GM12878 (cell line): ENCODE measurements around the gene LDLRAD4. TPM values are rescaled to one million over a fixed set of nuclear protein-coding genes. Genes with fewer than 3 reads are reported as not detected.

ENCODE experiments used
- ASH2L ChIP-seq: fragments of 300-600, 200-600 bp; sonication (generic); IDR thresholded peaks from 2 replicates; pipeline ENCODE4 v1.6.1; 2017; ENCODE audit warnings: low read depth, mild to moderate bottlenecking, borderline replicate concordance
- ATF2 ChIP-seq: IDR thresholded peaks from 2 replicates; pipeline ENCODE4 v1.6.1; 2012; ENCODE audit warnings: low read length, inconsistent platforms
- BACH1 ChIP-seq: fragments of 450-650 bp; IDR thresholded peaks from 2 replicates; pipeline ENCODE4 v1.6.1; 2017; ENCODE audit warnings: mild to moderate bottlenecking, borderline replicate concordance
- ETV6 ChIP-seq, 2 experiments: fragments of 450-650 bp in 1 of 2; IDR thresholded peaks in 1 of 2; conservative IDR thresholded peaks in 1 of 2; 2 replicates each; pipeline ENCODE4 v1.6.1; 2014; ENCODE audit warnings: antibody characterized with exemption in 1 of 2, borderline replicate concordance in 1 of 2, low read depth in 1 of 2, mild to moderate bottlenecking in 1 of 2, moderate library complexity in 1 of 2
- GATAD2B ChIP-seq: fragments of 450-650 bp; conservative IDR thresholded peaks from 2 replicates; pipeline ENCODE4 v1.6.1; 2017; ENCODE audit warnings: low read depth, mild to moderate bottlenecking, moderate library complexity
- IKZF2 ChIP-seq, 2 experiments: fragments of 450-650 bp; IDR thresholded peaks; 2 replicates each; pipeline ENCODE4 v1.6.1; 2017; ENCODE audit warnings: mild to moderate bottlenecking in 2 of 2, moderate library complexity in 2 of 2
- KLF5 ChIP-seq: fragments of 450-650 bp; IDR thresholded peaks from 2 replicates; pipeline ENCODE4 v1.6.1; 2014; ENCODE audit warnings: mild to moderate bottlenecking; ENCODE audit not compliant: partially characterized antibody
- LARP7 ChIP-seq: fragments of 450-650 bp; IDR thresholded peaks from 2 replicates; pipeline ENCODE4 v1.6.1; 2017; ENCODE audit warnings: mild to moderate bottlenecking
- NR2C2 ChIP-seq: IDR thresholded peaks from 2 replicates; pipeline ENCODE4 v1.6.1; 2011; ENCODE audit warnings: borderline replicate concordance, low read depth; ENCODE audit not compliant: control insufficient read depth, insufficient read length
- NR2F1 ChIP-seq: fragments of 450-650 bp; conservative IDR thresholded peaks from 2 replicates; pipeline ENCODE4 v1.6.1; 2017; ENCODE audit warnings: mild to moderate bottlenecking
- POLR2AphosphoS2 ChIP-seq: IDR thresholded peaks from 2 replicates; pipeline ENCODE4 v1.6.1; 2011; ENCODE audit warnings: low read depth, mild to moderate bottlenecking, low read length, improper control_type of control experiment, moderate library complexity
- RAD21 ChIP-seq: IDR thresholded peaks from 2 replicates; pipeline ENCODE4 v1.6.1; 2011; ENCODE audit warnings: mild to moderate bottlenecking, low read depth, low read length, moderate library complexity; ENCODE audit not compliant: insufficient read depth
- TCF3 ChIP-seq: IDR thresholded peaks from 2 replicates; pipeline ENCODE4 v1.6.1; 2012; ENCODE audit warnings: low read depth, mild to moderate bottlenecking, low read length, borderline replicate concordance; ENCODE audit not compliant: insufficient read depth
- TCF7 ChIP-seq: IDR thresholded peaks from 2 replicates; pipeline ENCODE4 v1.6.1; 2014; ENCODE audit warnings: antibody characterized with exemption, borderline replicate concordance
- ZNF274 ChIP-seq: IDR thresholded peaks from one replicate; pipeline ENCODE4 v1.8.0; 2011; ENCODE audit not compliant: insufficient read length, insufficient read depth
- polyA plus RNA-seq, 11 experiments: library from polyadenylated mRNA; depleted of rRNA in 4 of 11; unstranded in 6 of 11; stranded (reverse) in 5 of 11; fragments of >200 nt; fragmentation: Nextera tagmentation in 4 of 11; fragmentation: Illumina TruSeq in 1 of 11; extraction: Ambion mirVana in 4 of 11; extraction: Trizol in 1 of 11; gene quantifications; 1 replicate in 1 of 11; 2 replicates in 10 of 11; pipeline versions ENCODE4 v1.2.1 to v1.2.3, GENCODE V29; 2011 to 2016; ENCODE audit warnings: inconsistent platforms in 2 of 11, missing spikeins in 2 of 11, low read depth in 1 of 11
- total RNA-seq, 4 experiments: library from RNA; depleted of rRNA in 3 of 4; stranded (reverse); fragments of >200 nt in 3 of 4; fragmentation: Illumina TruSeq in 1 of 4; extraction: Trizol in 1 of 4; gene quantifications; 2 replicates each; pipeline versions ENCODE4 v1.2.1 to v1.2.3, GENCODE V29; 2013 to 2021
- TF ChIP-seq, protein P1 (sequence below): fragments of 450-650 bp; IDR thresholded peaks from 2 replicates; pipeline ENCODE4 v1.6.1; 2014; ENCODE audit warnings: mild to moderate bottlenecking
- TF ChIP-seq, protein P2 (sequence below), 3 experiments: IDR thresholded peaks in 2 of 3; conservative IDR thresholded peaks in 1 of 3; 2 replicates each; pipeline ENCODE4 v1.5.1; 2011; ENCODE audit warnings: low read depth in 3 of 3, low read length in 3 of 3, mild to moderate bottlenecking in 3 of 3, control low read depth in 2 of 3, moderate library complexity in 2 of 3, inconsistent platforms in 1 of 3, mixed read lengths in 1 of 3; ENCODE audit not compliant: control insufficient read depth in 2 of 3, insufficient read depth in 1 of 3; ENCODE audit errors: extremely low read depth in 1 of 3
- TF ChIP-seq, protein P3 (sequence below): fragments of 450-650 bp; conservative IDR thresholded peaks from 2 replicates; pipeline ENCODE4 v1.6.1; 2017; ENCODE audit warnings: mild to moderate bottlenecking, moderate library complexity

Gene LDLRAD4
- total and polyA plus RNA-seq, 10 of the 15 experiments (the other 5 are each of a cell fraction or from before 2014, with no cell fraction given), result 2.7 to 16.8 (median 11.2) TPM

GRCh38 chr18:13613591-13614501 is 395.3 kb downstream of the LDLRAD4 start (continued):
- no peak for TF ChIP-seq ATF2
- no peak for TF ChIP-seq ASH2L
- TF ChIP-seq NR2C2, result no peak
- 0 out of 4 replicates have a peak, but pooled peaks of 1 of the 2 experiments have one; percentile 11 for TF ChIP-seq ETV6 (conservative IDR thresholded peaks at IDR 0.05 in 1 of 2, IDR thresholded peaks at IDR 0.05 in 1 of 2; ENCODE audit: borderline replicate concordance in 1 of 2, low read depth in 1 of 2)
- no peak for TF ChIP-seq ZNF274
- TF ChIP-seq, protein P1, sequence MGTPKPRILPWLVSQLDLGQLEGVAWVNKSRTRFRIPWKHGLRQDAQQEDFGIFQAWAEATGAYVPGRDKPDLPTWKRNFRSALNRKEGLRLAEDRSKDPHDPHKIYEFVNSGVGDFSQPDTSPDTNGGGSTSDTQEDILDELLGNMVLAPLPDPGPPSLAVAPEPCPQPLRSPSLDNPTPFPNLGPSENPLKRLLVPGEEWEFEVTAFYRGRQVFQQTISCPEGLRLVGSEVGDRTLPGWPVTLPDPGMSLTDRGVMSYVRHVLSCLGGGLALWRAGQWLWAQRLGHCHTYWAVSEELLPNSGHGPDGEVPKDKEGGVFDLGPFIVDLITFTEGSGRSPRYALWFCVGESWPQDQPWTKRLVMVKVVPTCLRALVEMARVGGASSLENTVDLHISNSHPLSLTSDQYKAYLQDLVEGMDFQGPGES, result no peak
- TF ChIP-seq TCF7, result no peak
- peak; percentile 56; the same call in 1 of the 2 replicates for TF ChIP-seq BACH1
- TF ChIP-seq, protein P2, sequence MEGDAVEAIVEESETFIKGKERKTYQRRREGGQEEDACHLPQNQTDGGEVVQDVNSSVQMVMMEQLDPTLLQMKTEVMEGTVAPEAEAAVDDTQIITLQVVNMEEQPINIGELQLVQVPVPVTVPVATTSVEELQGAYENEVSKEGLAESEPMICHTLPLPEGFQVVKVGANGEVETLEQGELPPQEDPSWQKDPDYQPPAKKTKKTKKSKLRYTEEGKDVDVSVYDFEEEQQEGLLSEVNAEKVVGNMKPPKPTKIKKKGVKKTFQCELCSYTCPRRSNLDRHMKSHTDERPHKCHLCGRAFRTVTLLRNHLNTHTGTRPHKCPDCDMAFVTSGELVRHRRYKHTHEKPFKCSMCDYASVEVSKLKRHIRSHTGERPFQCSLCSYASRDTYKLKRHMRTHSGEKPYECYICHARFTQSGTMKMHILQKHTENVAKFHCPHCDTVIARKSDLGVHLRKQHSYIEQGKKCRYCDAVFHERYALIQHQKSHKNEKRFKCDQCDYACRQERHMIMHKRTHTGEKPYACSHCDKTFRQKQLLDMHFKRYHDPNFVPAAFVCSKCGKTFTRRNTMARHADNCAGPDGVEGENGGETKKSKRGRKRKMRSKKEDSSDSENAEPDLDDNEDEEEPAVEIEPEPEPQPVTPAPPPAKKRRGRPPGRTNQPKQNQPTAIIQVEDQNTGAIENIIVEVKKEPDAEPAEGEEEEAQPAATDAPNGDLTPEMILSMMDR (IDR thresholded peaks at IDR 0.05 in 2 of 3, conservative IDR thresholded peaks at IDR 0.05 in 1 of 3; ENCODE audit: control insufficient read depth in 2 of 3, extremely low read depth in 1 of 3, insufficient read depth in 1 of 3, low read depth in 3 of 3, low read length in 3 of 3), result no peak; a peak in 1 of 6 replicates
- TF ChIP-seq GATAD2B, result peak; percentile 51; the same call in 1 of the 2 replicates
- peak; percentile 13 to 41; a peak in 1 of 4 replicates for TF ChIP-seq IKZF2 (IDR thresholded peaks at IDR 0.05)
- peak; percentile 21; the same call in 1 of the 2 replicates for TF ChIP-seq RAD21
- TF ChIP-seq, protein P3, sequence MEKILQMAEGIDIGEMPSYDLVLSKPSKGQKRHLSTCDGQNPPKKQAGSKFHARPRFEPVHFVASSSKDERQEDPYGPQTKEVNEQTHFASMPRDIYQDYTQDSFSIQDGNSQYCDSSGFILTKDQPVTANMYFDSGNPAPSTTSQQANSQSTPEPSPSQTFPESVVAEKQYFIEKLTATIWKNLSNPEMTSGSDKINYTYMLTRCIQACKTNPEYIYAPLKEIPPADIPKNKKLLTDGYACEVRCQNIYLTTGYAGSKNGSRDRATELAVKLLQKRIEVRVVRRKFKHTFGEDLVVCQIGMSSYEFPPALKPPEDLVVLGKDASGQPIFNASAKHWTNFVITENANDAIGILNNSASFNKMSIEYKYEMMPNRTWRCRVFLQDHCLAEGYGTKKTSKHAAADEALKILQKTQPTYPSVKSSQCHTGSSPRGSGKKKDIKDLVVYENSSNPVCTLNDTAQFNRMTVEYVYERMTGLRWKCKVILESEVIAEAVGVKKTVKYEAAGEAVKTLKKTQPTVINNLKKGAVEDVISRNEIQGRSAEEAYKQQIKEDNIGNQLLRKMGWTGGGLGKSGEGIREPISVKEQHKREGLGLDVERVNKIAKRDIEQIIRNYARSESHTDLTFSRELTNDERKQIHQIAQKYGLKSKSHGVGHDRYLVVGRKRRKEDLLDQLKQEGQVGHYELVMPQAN, result peak; percentile 43; the same call in 1 of the 2 replicates
- TF ChIP-seq TCF3, result peak; percentile 71; the same call in 1 of the 2 replicates
- TF ChIP-seq LARP7, result peak; percentile 61; the same call in 1 of the 2 replicates
- no peak for TF ChIP-seq KLF5
- TF ChIP-seq NR2F1, result no peak
- peak; percentile 86; the same call in 1 of the 2 replicates for TF ChIP-seq POLR2AphosphoS2
